CD4-positive, alpha-beta T cell treated with Interleukin-21 for 1 hour (primary cell): ENCODE results near the gene DOHH.

Experiments
- DNase-seq: peaks from one replicate; pipeline ENCODE4 v3.0.0-alpha.2; 2020

The DOHH gene

DNA sequence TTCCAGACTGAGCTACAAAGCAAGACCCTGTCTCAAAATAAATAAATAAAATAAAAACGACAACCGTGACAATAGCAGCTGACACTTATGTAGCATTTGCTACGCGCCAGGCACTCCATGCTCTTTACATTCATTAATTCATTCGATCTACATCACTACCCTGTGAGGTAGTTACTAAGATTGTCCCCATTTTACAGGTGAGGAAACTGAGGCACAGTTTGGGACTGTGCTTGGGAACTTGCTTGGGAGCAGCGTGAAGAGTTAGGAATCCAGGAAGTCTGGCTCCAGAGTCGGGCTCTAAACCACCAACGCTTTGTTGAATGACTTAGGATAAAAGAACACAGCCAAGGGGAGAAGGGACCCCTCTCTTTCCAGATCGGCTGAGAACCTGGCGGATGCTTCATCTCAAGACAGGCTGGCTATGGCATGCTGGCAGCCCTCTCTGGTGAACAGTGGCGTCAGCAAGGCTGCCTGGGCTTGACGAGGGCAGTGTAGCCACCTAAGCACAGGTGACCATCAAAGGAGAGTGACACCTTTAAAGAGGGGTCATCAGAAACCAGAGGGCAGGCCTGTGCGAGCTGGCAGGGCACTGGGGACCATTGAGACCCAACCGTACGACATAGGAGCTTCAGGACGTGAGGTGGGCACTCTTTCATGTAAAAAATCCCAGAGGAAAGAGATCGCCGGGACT lies 591 bp downstream of the DOHH start:
- DNase-seq, result no peak

GRCh38 chr19:3497757-3498520 lies 2.5 kb downstream of the DOHH start:
- no peak for DNase-seq

DNA sequence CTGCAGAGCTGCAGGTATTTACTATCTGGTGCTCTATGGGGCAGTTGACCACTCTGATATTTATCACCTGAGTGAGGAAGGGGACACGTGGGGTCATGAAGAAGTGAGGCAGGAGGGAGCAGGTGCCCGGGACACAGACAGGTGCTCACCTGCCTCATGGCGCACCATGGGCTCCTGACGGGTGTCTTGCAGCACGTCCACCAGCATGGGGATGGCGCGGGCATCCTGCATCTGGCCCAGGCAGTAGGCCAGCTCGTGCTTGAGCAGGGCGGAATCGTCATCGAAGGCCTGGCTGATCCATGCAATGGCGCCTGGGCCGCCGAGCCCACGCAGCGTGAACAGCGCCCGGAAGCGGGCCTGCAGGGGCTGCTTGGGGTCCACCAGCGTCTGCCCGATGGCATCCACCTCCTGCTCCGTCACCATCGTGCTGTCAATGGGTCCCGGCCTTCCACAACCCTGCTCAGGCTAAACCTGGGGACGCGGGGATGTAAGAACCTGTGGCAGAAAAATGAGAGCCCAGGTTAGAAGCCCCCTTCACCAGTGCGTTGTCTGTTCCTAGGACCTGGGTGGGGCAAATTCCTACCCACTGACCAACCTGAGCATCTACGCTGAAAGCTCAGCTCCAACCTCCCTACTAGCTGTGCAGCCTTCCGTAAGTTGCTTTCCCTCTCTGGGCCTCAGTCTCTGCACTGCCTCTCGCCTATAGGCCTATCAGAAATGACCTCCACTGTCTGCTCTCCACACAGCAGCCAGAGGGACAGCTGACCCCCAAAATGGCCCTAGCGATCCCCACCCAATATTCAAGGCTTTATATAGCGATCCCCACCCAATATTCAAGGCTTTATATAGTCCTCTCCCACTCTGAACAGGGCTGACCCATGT lies 3.8 kb downstream of the DOHH start:
- no peak for DNase-seq

DNA sequence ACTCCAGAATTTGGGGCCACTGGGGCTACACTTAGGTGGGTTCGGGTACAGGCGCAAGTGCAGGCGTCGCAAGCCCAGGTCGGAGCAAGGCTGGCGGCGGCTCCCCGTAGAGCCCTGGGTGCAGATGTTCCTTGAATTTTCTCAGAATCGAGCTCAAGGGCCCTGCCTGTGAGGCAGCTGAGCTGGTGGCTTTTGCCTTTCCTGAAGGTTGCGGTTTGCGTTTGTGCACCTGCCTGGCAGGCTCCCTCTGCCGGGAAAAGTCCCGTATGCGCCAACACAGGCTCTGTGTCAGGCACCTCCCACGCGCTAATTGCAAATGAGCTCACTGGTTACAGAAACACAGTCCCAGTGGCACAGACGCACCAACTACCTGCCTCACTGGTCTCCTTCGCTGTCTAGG lies 5.9 kb downstream of the DOHH start:
- peak; percentile 63 for DNase-seq

DNA sequence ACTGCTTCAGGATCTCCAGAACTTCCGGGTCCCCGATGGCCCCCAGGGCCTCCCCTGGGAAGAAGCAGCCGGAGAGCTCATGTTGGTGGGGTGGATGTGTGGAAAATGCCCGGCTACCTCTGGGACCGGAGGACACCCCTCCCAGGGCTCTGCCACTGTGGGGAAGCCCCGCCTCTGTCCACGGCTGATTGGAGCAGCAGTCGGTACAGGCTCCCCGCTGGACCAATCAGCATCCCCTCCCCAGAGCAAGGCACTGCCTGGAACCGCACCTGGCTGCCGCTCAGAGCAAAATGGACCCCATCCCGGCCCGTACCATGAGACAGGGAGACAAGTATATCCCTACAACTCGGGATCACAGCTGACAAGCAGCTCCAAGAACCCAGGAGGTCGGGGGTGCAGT lies 6.4 kb downstream of the DOHH start:
- DNase-seq, result peak; percentile 44

DNA sequence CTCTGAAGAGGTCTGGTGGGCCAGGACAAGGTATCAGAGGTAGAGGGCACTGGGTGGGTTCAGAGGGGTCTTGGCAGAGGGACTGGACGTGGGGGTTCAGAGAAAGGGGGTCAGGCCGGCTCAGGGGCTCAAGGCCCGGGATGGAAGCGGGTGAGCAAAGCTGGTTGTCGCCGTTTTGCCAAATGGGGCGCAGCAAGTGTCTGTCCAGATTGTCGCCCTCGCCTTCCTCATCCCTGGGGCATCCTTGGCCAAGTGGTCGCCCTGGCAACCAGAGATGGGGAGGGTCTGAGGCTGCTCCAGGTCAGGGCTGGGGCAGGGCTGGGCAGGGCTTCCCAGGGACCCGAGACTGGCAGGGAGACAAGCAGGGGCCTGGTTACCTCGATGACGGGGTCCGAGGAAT lies 6.8 kb downstream of the DOHH start:
- DNase-seq, result no peak

DNA sequence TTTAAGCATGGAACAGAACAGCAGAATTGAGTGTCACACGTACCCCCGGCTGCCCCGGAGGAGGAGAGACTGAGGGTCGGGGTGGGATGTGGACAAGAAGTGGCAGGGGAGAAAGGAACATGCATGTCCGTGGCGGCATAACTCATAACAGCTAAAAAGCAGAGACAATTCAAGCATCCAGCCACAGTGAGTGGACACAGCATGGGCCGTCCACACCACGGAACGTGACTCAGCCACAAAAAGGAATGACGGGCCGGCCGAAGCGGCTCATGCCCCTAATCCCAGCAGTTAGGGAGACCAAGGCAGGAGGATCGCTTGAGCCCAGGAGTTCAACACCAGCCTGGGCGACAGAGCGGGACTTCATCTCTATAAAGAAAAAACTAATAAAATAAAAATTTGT lies 7.6 kb downstream of the DOHH start:
- no peak for DNase-seq

GRCh38 chr19:3492131-3492839 lies 8.2 kb downstream of the DOHH start:
- DNase-seq, result no peak

DNA sequence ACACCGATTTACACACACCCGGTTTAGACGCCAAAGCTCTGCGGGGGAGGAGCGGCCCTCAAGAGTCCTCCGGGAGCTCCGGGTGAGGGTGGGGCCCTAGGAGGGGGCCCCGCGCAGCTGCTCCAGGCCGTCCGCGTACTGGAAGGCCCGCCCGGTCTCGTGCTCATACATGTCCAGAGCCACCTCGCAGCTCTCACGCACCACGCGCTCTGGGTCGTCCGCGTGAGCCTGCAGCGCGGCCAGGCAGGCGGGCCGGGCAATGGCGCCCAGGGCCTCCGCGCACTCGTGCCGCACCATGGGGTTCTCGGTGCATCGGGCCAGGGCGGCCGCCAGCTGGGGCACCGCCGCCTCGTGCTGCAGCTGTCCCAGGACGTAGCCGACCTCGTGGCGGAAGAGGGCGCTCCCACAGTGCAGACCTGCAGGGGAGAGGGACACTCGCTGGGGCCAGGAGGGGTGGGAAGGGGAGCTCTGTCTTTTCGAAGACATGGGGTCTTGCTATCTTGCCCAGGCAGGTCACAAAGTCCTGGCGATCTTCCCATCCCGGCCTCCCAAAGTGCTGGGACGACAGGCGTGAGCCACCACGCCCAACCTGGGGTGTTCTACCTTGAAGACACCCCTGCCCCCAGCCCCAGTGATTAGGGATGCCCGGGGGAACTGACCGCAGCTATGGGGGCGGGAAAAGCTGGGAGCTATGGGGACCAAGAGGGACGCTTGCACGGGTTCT lies 8.9 kb downstream of the DOHH start:
- no peak for DNase-seq

DNA sequence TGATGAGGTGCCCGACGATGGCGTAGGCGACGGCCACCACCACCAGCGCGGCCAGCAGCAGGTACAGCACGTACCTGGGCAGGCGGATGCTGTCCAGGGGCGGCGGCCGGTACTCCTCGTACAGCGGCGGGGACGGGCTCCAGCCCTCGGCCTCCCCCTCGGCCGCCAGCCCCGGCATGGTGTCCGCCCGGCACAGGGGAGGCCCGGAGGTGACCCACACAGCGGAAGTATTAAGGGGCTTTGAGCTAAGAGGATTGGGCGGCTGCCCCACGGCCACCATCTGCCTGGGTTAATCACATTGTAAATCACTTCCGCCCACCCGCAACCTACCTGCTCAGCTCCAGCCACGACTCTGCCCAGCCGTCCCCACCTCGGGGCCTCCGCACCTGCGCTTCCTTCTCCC lies 17.2 kb downstream of the DOHH start, which contains the start of gene SMIM44:
Gene SMIM44 (minus strand): TSS at position 216 of the 403 bp plus-strand sequence. CDS start 38 bp downstream, at position 178.
- DNase-seq, result no peak

DNA sequence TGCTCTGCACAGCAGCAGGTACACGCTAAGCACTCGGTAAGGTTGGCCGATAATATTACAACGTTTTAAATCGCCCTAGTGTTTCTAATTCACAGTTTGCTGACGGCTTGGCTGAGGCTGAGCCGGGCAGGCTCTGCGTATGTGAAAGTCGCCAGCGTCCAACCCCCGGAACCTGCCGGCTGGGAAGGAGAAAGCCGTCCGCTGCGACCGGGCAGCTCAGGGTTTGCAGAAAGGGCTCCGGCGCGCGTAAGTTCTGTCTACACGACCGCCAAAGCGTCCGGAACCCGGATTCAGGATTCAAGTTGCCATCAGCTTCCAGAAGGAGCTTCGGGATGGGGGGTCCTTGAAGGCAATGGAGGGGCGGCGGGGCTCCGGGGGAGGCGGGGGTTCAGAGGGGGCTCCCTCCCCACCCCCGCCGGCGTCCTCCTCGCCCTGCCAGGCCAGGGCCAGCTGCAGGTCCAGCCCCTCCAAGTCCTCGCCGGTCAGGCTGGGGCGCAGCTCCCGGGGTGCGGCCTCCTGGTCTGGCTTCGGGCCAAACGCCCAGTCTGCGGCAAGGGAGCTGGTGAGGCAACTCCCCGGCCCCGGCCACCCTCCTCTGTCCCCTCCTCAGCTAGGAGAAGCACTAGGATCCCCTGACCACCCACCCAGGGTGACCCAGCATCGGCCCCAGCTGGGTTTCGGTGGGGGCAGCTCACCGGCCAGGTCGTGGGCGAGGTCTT lies 17.8 kb downstream of the DOHH start:
- DNase-seq, result no peak

- no peak for DNase-seq
Measured at GRCh38 chr19:3481241-3482090, 19.0 kb downstream of the DOHH start.

DNA sequence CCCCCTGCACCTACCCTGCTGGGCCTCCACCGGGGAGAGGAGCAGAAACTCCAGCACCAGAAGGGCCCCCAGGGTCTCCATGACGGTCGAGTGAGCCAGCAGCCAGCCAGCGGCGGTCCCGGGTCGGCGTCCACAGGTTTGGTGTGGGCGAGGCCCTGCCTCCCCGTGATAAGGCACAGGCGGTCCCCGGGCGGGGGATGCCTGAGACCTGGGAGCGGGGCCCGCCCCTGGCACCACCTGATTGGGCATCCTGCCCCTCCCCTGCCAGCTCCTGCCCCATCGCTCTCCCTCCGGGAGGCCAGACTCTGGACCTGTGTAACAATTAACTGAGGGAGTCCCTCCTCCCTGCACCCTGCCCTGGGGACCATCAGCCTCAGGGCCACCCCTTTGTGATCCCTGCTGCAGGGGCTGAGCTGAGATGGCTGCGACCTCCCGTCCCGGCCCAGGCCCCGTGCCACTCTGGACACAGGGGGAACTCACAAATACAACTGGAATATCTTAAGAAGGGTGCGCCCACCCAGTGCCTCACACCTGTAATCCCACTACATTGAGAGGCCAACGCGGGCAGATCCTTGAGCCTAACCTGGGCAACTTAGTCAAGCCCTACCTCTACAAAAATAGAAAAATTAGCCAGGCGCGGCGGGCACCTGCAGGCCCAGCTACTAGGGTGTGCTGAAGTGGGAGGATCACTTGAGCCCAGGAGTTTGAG lies 19.9 kb downstream of the DOHH start, which contains the start of gene SMIM24:
Gene SMIM24 (minus strand): TSS at position 143 of the 709 bp plus-strand sequence. CDS start 62 bp downstream, at position 81.
- DNase-seq, result no peak

- peak; percentile 41 for DNase-seq
Measured at GRCh38 chr19:3479834-3480215, 20.6 kb downstream of the DOHH start.

DNA sequence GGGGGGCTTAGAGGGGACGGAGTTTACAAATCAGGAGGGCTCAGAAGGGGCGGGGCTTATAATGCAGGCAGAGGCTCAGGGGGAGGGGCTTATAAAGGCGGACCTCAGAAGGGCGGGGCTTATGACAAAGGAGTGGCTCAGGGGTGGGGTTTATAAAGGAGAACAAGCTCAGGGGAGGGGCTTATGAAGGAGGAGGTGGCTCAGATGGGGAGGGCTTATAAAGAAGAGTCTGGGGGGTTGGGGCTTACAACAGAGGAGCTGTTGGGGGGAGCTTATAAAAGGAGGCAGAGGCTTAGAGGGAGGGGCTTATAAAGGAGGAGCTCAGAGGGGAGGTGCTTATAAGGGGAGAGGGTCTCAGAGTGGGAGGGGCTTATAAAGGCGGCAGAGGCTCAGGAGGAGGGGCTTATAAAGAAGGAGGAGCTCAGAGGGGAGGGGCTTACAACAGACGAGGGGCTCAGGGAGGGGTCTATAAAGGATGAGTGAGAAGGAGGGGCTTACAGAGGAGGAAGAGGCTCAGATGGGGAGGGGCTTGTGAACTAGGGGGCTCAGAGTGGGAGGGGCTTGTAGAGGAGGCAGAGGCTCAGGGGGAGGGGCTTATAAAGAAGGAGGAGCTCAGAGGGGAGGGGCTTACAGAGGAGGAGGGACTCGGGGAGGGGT lies 21.2 kb downstream of the DOHH start:
- DNase-seq, result peak; percentile 70

GRCh38 chr19:3478409-3479176 lies 21.9 kb downstream of the DOHH start:
- DNase-seq, result peak; percentile 16

DNA sequence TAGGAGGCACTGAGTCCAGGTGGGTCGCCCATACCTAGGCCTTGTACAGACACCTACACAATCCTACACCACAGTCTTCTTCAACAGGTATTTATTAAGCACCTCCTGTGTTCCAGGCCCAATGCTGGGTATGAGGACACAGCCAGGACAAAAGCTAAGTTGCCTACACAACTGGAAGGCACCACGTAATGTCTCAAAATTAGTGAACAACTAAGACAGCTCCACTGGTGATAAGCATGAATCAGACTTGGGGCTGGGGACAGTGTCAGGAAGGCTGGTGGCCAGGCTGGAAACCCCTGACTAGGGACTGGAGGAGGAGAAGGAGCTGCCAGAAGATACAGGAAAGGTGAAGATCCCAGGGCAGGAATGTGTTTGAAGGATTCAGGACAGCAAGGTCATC lies 22.5 kb downstream of the DOHH start:
- DNase-seq, result no peak

GRCh38 chr19:3477506-3477905 lies 23.0 kb downstream of the DOHH start:
- no peak for DNase-seq
